H9 (cell line): ENCODE data around the gene CES2. TPM values are rescaled to one million over a fixed set of nuclear protein-coding genes. Genes with fewer than 3 reads are reported as not detected.
"Not testable (repeated sequence)": the region's sequence is repeated elsewhere in the genome, so short reads cannot be mapped to it uniquely, and the experiment has no call there.

Source experiments
- DNase-seq: peaks from one replicate; pipeline ENCODE4 v3.0.0-alpha.2; 2017
- H2AFZ ChIP-seq: one replicate; pipeline ENCODE4 v1.6.1; 2013; ENCODE audit warnings: mild to moderate bottlenecking, low read length, control low read depth, moderate library complexity
- H2AK5ac ChIP-seq: 2 replicates; pipeline ENCODE4 v1.6.1; 2013; ENCODE audit warnings: low read length, control low read depth, mixed read lengths; ENCODE audit not compliant: insufficient read length
- H2BK120ac ChIP-seq: one replicate; pipeline ENCODE4 v1.6.1; 2013; ENCODE audit warnings: low read depth, mild to moderate bottlenecking, low read length, control low read depth, inconsistent platforms; ENCODE audit not compliant: poor library complexity, severe bottlenecking
- H2BK12ac ChIP-seq: 2 replicates; pipeline ENCODE4 v1.6.1; 2013; ENCODE audit warnings: low read length, control low read depth, mixed read lengths, low read depth; ENCODE audit not compliant: insufficient read length
- H2BK15ac ChIP-seq: 2 replicates; pipeline ENCODE4 v1.6.1; 2013; ENCODE audit warnings: low read depth, low read length, control low read depth
- H2BK20ac ChIP-seq: one replicate; pipeline ENCODE4 v1.6.1; 2013; ENCODE audit warnings: low read depth, mild to moderate bottlenecking, low read length, control low read depth, inconsistent platforms; ENCODE audit not compliant: poor library complexity, severe bottlenecking
- H2BK5ac ChIP-seq: 2 replicates; pipeline ENCODE4 v1.6.1; 2013; ENCODE audit warnings: low read length, control low read depth, mixed read lengths; ENCODE audit not compliant: insufficient read length
- H3K14ac ChIP-seq: 2 replicates; pipeline ENCODE4 v1.6.1; 2013; ENCODE audit warnings: low read length, control low read depth; ENCODE audit not compliant: insufficient read depth
- H3K18ac ChIP-seq: 2 replicates; pipeline ENCODE4 v1.6.1; 2013; ENCODE audit warnings: low read depth, mild to moderate bottlenecking, mixed read lengths, low read length, control low read depth; ENCODE audit not compliant: insufficient read length
- H3K23ac ChIP-seq: 2 replicates; pipeline ENCODE4 v1.6.1; 2013; ENCODE audit warnings: low read length, control low read depth, mixed read lengths, low read depth; ENCODE audit not compliant: insufficient read length
- H3K23me2 ChIP-seq: 2 replicates; pipeline ENCODE4 v1.6.1; 2013; ENCODE audit warnings: low read depth, mild to moderate bottlenecking, mixed read lengths, low read length, control low read depth; ENCODE audit not compliant: insufficient read length, poor library complexity, severe bottlenecking
- H3K27ac ChIP-seq: 2 replicates; pipeline ENCODE4 v1.5.1; 2013; ENCODE audit warnings: low read length, control low read depth, mixed read lengths, low read depth; ENCODE audit not compliant: insufficient read length
- H3K27me3 ChIP-seq: 2 replicates; pipeline ENCODE4 v1.6.1; 2013; ENCODE audit warnings: low read length, control low read depth, inconsistent platforms; ENCODE audit not compliant: insufficient read depth
- H3K4ac ChIP-seq: 2 replicates; pipeline ENCODE4 v1.6.1; 2013; ENCODE audit warnings: low read depth, mild to moderate bottlenecking, control low read depth, inconsistent platforms, low read length, moderate library complexity
- H3K4me1 ChIP-seq: 2 replicates; pipeline ENCODE4 v1.6.1; 2013; ENCODE audit warnings: low read length, control low read depth, inconsistent platforms; ENCODE audit not compliant: insufficient read depth
- H3K4me2 ChIP-seq: 2 replicates; pipeline ENCODE4 v1.6.1; 2013; ENCODE audit warnings: low read length, control low read depth, mixed read lengths; ENCODE audit not compliant: insufficient read length, insufficient read depth
- H3K56ac ChIP-seq: 2 replicates; pipeline ENCODE4 v1.6.1; 2013; ENCODE audit warnings: low read depth, mild to moderate bottlenecking, mixed read lengths, low read length, control low read depth; ENCODE audit not compliant: insufficient read length
- H3K79me1 ChIP-seq: 2 replicates; pipeline ENCODE4 v1.6.1; 2013; ENCODE audit warnings: low read depth, mild to moderate bottlenecking, moderate library complexity, low read length, control low read depth, inconsistent platforms; ENCODE audit not compliant: insufficient read depth, poor library complexity, severe bottlenecking
- H3K79me2 ChIP-seq: 2 replicates; pipeline ENCODE4 v1.6.1; 2013; ENCODE audit warnings: low read length, control low read depth, inconsistent platforms; ENCODE audit not compliant: insufficient read depth
- H3K9ac ChIP-seq: 2 replicates; pipeline ENCODE4 v1.6.1; 2013; ENCODE audit warnings: low read length, control low read depth, mixed read lengths; ENCODE audit not compliant: insufficient read length; ENCODE audit errors: extremely low read depth
- H3K9me3 ChIP-seq: one replicate; pipeline ENCODE4 v1.6.1; 2013; ENCODE audit warnings: low read depth, low read length, inconsistent platforms; ENCODE audit not compliant: control insufficient read depth
- H3T11ph ChIP-seq: one replicate; pipeline ENCODE4 v1.6.1; 2013; ENCODE audit warnings: mild to moderate bottlenecking, low read length, control low read depth, inconsistent platforms
- H4K20me1 ChIP-seq: one replicate; pipeline ENCODE4 v1.6.1; 2013; ENCODE audit not compliant: control insufficient read depth, insufficient read length, insufficient read depth
- H4K5ac ChIP-seq: 2 replicates; pipeline ENCODE4 v1.6.1; 2013; ENCODE audit warnings: low read depth, mild to moderate bottlenecking, mixed read lengths, low read length, control low read depth; ENCODE audit not compliant: insufficient read length
- H4K8ac ChIP-seq: replicated peaks from 2 replicates; pipeline ENCODE4 v1.6.1; 2013; ENCODE audit warnings: low read length, control low read depth, mixed read lengths, low read depth; ENCODE audit not compliant: insufficient read length
- H4K91ac ChIP-seq: 2 replicates; pipeline ENCODE4 v1.6.1; 2013; ENCODE audit warnings: low read depth, mild to moderate bottlenecking, moderate library complexity, mixed read lengths, low read length, control low read depth; ENCODE audit not compliant: insufficient read length
- H3K27ac Mint-ChIP-seq, 3 experiments: 2 replicates in 2 of 3; 3 replicates in 1 of 3; pipeline ENCODE4 v1.8.0; 2020 to 2021; ENCODE audit warnings: mixed read lengths in 3 of 3, mild to moderate bottlenecking in 1 of 3, moderate library complexity in 1 of 3
- H3K27me3 Mint-ChIP-seq: 2 replicates; pipeline ENCODE4 v1.8.0; 2021; ENCODE audit warnings: low read depth, mild to moderate bottlenecking, moderate library complexity, mixed read lengths
- H3K36me3 Mint-ChIP-seq, 3 experiments: 2 replicates in 2 of 3; 3 replicates in 1 of 3; pipeline ENCODE4 v1.8.0; 2020 to 2021; ENCODE audit warnings: low read depth in 3 of 3, mixed read lengths in 3 of 3; ENCODE audit not compliant: insufficient read depth in 1 of 3
- H3K4me1 Mint-ChIP-seq, 2 experiments: 2 replicates each; pipeline ENCODE4 v1.8.0; 2020; ENCODE audit warnings: mixed read lengths in 2 of 2
- H3K4me3 Mint-ChIP-seq, 2 experiments: 2 replicates in 1 of 2; 3 replicates in 1 of 2; pipeline ENCODE4 v1.8.0; 2020 to 2021; ENCODE audit warnings: mild to moderate bottlenecking in 2 of 2, mixed read lengths in 2 of 2, moderate library complexity in 1 of 2
- H3K9me3 Mint-ChIP-seq, 2 experiments: 2 replicates in 1 of 2; 3 replicates in 1 of 2; pipeline ENCODE4 v1.8.0; 2020; ENCODE audit warnings: mild to moderate bottlenecking in 2 of 2, mixed read lengths in 2 of 2, moderate library complexity in 1 of 2
- CTCF ChIP-seq: fragments of 200-600 bp; sonication (generic); conservative IDR thresholded peaks from 3 replicates; pipeline ENCODE4 v1.8.0; 2021; ENCODE audit warnings: antibody characterized with exemption, mild to moderate bottlenecking
- WGBS: extraction: QIAGEN DNeasy Blood & Tissue Kit; methylation state at CpG from one replicate; pipeline ENCODE4 v1.1.7; 2013; ENCODE audit warnings: missing lambda C conversion rate, low lambda C conversion rate, mixed read lengths; ENCODE audit not compliant: insufficient read length; ENCODE audit errors: extremely low coverage; 5-methylcytosine and 5-hydroxymethylcytosine counted together
- total RNA-seq: library from RNA; stranded (reverse); gene quantifications from 2 replicates; pipeline ENCODE4 v1.2.1, GENCODE V29; 2021

CES2 gene
- total RNA-seq, 1 experiment from 2014 or later, result 28.2 TPM

DNA sequence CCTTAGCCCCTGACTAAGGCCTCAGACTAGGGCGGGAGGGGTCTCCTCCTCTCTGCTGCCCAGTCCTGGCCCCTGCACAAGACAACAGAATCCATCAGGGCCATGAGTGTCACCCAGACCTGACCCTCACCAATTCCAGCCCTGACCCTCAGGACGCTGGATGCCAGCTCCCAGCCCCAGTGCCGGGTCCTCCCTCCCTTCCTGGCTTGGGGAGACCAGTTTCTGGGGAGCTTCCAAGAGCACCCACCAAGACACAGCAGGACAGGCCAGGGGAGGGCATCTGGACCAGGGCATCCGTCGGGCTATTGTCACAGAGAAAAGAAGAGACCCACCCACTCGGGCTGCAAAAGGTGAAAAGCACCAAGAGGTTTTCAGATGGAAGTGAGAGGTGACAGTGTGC, 38.4 kb downstream of the CES2 start:
- WGBS, result no CpG with 5 or more reads among the region's 6 CpGs
- no peak overlapping the region for H2BK12ac ChIP-seq

GRCh38 chr16:66974156-66974931, 39.0 kb downstream of the CES2 start:
- not testable (repeated sequence) for H3K4me2 ChIP-seq, H2AFZ ChIP-seq, H2BK20ac ChIP-seq, H3K79me1 ChIP-seq, H2AK5ac ChIP-seq, H2BK5ac ChIP-seq, H3K4me3 Mint-ChIP-seq, H3K4me1 ChIP-seq, H3K56ac ChIP-seq, H4K8ac ChIP-seq, H3K14ac ChIP-seq, H3K27me3 Mint-ChIP-seq, H3K9ac ChIP-seq, H4K91ac ChIP-seq, H3K23me2 ChIP-seq, H3K23ac ChIP-seq, H3K4ac ChIP-seq, H3K27ac ChIP-seq, H3T11ph ChIP-seq, H2BK15ac ChIP-seq, H3K9me3 Mint-ChIP-seq, H3K18ac ChIP-seq, H3K36me3 Mint-ChIP-seq, H2BK12ac ChIP-seq, H3K27me3 ChIP-seq, DNase-seq, H3K9me3 ChIP-seq, H4K20me1 ChIP-seq, H3K79me2 ChIP-seq, H2BK120ac ChIP-seq, H4K5ac ChIP-seq
- H3K4me1 Mint-ChIP-seq, result peaks cover 10 to 12% of the 10 kb centered on the region in 2 experiments
- WGBS, result no CpG with 5 or more reads among the region's 32 CpGs
- H3K27ac Mint-ChIP-seq, result peak overlapping the region in 1 of 3 experiments; percentile 72; a peak in 1 of 7 replicates

More for the DNA sequence above, 38.4 kb downstream of the CES2 start:
- no peak overlapping the region for H4K8ac ChIP-seq
- no peak overlapping the region for H2BK120ac ChIP-seq
- H3K9me3 ChIP-seq, result no peaks in the 10 kb centered on the region
- no peaks in the 10 kb centered on the region for H4K20me1 ChIP-seq
- no peak overlapping the region for H4K91ac ChIP-seq
- H3K27me3 ChIP-seq, result no peaks in the 10 kb centered on the region
- no peak for DNase-seq
- no peak overlapping the region for H3K9ac ChIP-seq
- no peak overlapping the region for H3K4me2 ChIP-seq
- H2BK15ac ChIP-seq, result no peak overlapping the region
- no peak overlapping the region for H3K18ac ChIP-seq
- no peak overlapping the region for H3K56ac ChIP-seq
- no peaks in the 10 kb centered on the region for H3K79me1 ChIP-seq
- no peaks in the 10 kb centered on the region for H3K23me2 ChIP-seq
- Mint-ChIP-seq H3K27me3 (peaks cover 7% of the 10 kb centered on the region), H3K36me3 (no peaks in the 10 kb centered on the region), H3K4me1 (peaks cover 10 to 12% of the 10 kb centered on the region in 2 experiments), H3K4me3 (no peak overlapping the region), H3K9me3 (no peaks in the 10 kb centered on the region; a peak in 1 of 5 replicates), H3K27ac (no peak overlapping the region)
- H2BK5ac ChIP-seq, result no peak overlapping the region
- H3K4me1 ChIP-seq, result no peaks in the 10 kb centered on the region; the same call in 1 of the 2 replicates
- no peak overlapping the region for H3K4ac ChIP-seq
- no peak overlapping the region for H3K14ac ChIP-seq
- H2BK20ac ChIP-seq, result no peak overlapping the region
- H3K79me2 ChIP-seq, result no peaks in the 10 kb centered on the region
- no peak overlapping the region for H4K5ac ChIP-seq
- H2AFZ ChIP-seq, result no peak overlapping the region
- TF ChIP-seq CTCF, result no peak
- H3T11ph ChIP-seq, result no peak overlapping the region
- no peak overlapping the region for H2AK5ac ChIP-seq
- no peak overlapping the region for H3K23ac ChIP-seq
- no peak overlapping the region for H3K27ac ChIP-seq
